ENCODE measurements around the gene MAN2B2.
A peak's percentile ranks its signal among the peaks of the same experiment; 100 is the strongest.

MAN2B2 gene

DNA sequence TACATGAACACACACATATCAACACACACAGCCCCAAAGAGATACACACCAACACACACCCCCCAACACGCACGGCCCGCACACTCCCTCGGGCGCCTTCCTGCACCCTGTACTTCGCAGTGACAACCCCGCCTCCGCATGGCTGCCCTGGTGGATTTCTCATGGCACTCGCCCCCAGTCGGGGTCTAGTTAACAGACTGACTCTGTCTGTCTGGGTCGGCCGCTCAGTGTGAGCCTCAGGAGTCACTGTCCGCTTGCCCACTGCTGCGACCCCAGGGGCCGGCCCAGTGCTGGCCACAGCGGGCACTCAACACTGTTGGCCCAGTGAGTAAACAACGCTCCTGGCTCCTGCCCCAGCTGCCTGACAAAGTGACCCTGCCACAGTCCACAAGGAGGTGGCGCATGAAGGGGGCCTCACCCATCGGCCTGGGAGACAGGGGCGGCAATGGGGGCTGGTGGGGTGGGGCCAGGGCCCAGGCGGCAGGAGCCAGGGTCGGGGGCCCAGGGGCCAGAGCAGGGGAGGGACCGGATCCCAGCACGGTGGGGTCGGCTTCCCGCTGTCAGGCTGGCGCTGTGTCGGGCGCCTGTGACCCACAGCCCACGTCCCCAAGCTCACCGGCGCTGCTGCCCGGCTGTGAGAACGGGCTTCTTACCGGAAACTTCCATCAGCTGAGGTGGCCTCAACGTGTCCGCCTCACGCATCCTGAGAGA, 40.2 kb upstream of the MAN2B2 start:
- no peak for DNase-seq (ENCODE audit: low read depth in 1 of 2, low spot score in 1 of 2)
- in situ Hi-C loops (cut with HindIII; ENCODE audit: low pct_unique_long_range_greater_than_20kb, low sequenced_read_pairs): no loop called here
- no peak for TF ChIP-seq JUND (IDR thresholded peaks at IDR 0.05; ENCODE audit: low read depth)

DNA sequence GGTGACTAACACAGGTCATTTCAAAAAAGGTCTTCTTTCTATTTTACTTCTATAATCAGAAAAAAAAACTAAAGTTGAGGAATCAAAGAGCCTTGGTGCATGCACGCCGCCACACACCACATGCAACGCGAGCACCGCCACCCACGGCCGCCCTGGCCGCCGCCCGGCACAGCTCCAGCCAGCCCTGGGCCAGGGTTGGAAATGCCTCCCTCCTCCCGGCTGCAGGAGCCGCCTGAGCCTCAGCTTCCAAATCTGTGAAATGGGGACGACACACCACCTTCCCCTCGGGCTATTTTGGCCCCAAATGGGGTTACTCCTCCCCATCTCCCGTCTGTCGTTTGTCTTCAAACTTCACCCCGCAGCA, 39.7 kb upstream of the MAN2B2 start:
- DNase-seq (ENCODE audit: low read depth in 1 of 2, low spot score in 1 of 2): no peak
- no peak for TF ChIP-seq JUND (IDR thresholded peaks at IDR 0.05; ENCODE audit: low read depth)
- in situ Hi-C loops (cut with HindIII; ENCODE audit: low pct_unique_long_range_greater_than_20kb, low sequenced_read_pairs): no loop called here

DNA sequence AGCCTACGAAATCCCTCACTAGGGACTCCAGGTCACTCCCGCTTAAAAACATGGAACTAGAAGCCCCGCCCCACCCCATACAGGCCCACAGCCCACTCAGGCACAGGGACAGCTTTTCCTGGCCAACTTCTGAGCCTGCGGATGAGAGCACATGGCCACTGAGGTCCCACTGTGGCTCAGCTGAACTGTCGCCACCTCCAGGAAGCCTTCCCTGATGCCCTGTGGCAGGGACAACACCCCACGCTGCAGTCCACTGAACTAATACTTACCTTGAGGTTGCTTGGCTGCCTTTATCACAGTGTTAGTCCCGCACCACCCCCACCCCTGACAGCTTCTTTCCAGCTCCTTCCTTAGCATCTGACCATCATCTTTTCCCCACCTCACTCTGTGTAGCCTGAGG, 39.3 kb upstream of the MAN2B2 start:
- no peak for DNase-seq (ENCODE audit: low read depth in 1 of 2, low spot score in 1 of 2)
- in situ Hi-C loops (cut with HindIII; ENCODE audit: low pct_unique_long_range_greater_than_20kb, low sequenced_read_pairs): no loop called here
- TF ChIP-seq JUND (IDR thresholded peaks at IDR 0.05; ENCODE audit: low read depth): no peak

DNA sequence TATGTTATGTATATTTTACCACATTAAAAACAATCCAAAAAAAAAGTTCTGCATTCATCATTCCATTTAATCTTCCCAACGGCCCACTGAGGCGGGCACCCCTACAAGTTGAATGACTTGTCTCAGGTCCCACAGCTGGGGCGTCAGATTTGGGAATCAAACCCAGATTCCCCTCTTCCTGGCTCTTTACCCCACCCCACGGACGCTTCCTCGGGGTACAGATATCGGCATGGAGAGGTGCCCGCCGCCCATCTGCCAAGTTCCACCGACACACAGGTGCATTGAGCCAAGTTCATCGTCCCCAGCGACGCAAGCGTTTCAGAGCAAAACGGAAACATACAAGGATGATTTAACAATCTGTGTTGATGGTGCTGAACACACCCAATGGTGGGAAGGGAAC, 36.9 kb upstream of the MAN2B2 start:
- no peak for DNase-seq (ENCODE audit: low read depth in 1 of 2, low spot score in 1 of 2)
- in situ Hi-C loops (cut with HindIII; ENCODE audit: low pct_unique_long_range_greater_than_20kb, low sequenced_read_pairs): no loop called here
- no peak for TF ChIP-seq JUND (IDR thresholded peaks at IDR 0.05; ENCODE audit: low read depth)

DNA sequence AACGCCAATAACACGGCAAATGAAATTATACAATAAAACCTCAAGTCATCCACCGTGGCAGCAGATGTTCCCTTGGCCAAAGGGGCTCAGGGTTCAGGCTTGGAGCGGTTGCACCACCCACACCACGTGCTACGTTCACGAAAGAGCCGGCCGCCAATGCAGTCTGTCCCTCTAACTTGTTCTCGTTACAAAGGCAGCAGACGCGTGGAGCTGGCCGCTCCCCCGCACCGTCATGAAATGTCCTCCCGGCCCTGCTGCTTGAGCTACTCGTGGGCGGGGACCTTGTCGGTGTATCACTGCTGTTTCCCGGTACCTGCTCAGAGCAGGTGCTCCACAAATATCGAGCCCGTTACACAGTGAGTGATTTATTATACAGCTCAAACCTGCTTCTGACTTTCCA, 36.4 kb upstream of the MAN2B2 start:
- DNase-seq (ENCODE audit: low read depth in 1 of 2, low spot score in 1 of 2): peak in 1 of 2 experiments; percentile 43
- in situ Hi-C loops (cut with HindIII; ENCODE audit: low pct_unique_long_range_greater_than_20kb, low sequenced_read_pairs): no loop called here
- TF ChIP-seq JUND (IDR thresholded peaks at IDR 0.05; ENCODE audit: low read depth): no peak

DNA sequence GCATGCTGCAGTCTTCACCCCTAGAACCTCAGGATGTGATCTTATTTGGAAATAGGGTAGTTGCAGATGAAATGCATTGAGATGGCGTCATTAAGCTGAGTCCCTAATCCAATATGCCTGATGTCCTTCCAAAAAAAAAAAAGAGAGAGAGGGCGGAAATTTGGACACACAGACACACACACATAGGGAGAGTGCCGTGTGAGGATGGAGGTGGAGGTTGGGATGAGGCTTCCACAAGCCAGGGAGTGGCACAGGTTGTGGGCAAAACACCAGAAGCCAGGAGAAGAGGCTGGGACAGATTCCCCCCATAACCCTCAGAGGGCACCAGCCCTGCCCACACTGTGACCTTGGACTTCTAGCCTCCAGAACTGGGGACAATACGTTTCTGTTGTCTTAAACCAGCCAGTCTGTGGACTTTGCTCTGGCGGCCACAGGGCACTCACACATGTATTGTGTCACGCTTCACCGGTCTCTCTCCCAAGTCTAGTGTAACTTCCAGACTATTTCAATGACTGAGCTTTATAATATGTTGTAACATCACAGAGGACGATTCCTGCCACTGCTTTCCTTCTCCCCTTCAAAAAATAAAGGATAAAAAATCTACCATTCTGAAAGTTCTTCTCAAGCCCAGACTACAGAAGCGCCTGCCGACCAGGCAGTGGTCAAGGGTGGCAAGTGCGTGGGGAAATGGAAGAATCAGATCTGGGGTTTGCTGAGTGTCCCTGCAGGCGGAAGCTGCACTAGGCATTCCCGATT, 35.8 kb upstream of the MAN2B2 start:
- in situ Hi-C loops (cut with HindIII; ENCODE audit: low pct_unique_long_range_greater_than_20kb, low sequenced_read_pairs): no loop called here
- DNase-seq (ENCODE audit: low read depth in 1 of 2, low spot score in 1 of 2): no peak
- TF ChIP-seq JUND (IDR thresholded peaks at IDR 0.05; ENCODE audit: low read depth): no peak

DNA sequence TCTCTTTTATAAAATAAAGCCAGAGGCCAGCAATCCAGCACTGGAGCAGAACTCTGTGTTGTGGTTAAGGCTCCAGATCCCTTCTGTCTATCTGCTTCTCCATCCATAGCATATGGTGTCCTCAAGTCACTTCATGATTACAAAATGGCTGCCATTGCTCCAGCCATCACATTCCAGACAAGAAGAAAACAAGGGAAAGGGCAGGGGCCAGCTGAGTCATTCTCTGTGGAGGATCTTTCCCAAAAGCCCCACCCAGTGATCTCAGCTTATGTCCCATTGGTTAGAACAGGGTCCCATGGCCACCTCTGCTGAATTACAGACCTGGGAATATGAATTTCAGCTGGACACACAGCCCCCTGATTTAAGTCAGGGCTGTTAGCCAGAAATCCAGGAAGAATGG, 34.1 kb upstream of the MAN2B2 start:
- TF ChIP-seq JUND (IDR thresholded peaks at IDR 0.05; ENCODE audit: low read depth): no peak
- in situ Hi-C loops (cut with HindIII; ENCODE audit: low pct_unique_long_range_greater_than_20kb, low sequenced_read_pairs): no loop called here
- DNase-seq (ENCODE audit: low read depth in 1 of 2, low spot score in 1 of 2): no peak

DNA sequence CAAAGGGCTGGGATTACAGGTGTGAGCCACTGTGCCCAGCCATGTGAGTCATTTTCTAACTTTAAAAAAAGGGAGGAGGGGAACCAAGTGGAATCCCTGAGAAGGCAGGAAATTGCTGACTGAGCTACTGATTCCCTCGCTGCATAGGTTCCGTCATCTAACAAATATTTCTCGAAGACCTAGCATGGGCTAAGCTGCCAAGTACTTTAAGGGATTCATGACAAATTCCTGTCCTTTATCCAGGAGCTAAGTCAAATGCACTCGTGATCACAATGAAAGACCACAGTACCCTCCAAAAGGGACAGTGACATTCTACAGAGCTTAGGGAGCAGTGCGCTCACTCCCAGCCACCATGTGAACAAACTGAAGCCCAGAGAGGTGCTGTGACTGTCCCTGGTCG, 33.2 kb upstream of the MAN2B2 start:
- TF ChIP-seq JUND (IDR thresholded peaks at IDR 0.05; ENCODE audit: low read depth): no peak
- DNase-seq (ENCODE audit: low read depth in 1 of 2, low spot score in 1 of 2): no peak

DNA sequence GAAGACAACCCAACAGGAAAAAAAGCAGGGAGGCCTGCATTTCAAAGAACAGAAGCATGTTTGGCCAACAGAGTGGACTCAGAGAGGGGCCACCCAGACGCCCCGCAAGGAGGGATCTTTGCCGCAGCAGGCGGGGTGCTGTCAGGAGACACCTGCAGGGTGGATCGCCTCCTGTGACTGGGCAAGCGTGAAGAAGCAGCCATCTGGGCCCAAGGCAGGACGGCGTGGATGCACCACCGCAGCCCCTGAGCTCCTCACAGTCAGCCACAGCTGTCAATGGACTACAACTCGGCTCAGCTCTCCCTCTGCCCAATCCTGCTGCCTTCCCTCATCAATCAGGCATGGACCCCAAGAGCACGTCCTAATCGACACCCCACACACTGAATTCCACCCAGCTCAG, 32.0 kb upstream of the MAN2B2 start:
- DNase-seq (ENCODE audit: low read depth in 1 of 2, low spot score in 1 of 2): no peak
- in situ Hi-C loops (cut with HindIII; ENCODE audit: low pct_unique_long_range_greater_than_20kb, low sequenced_read_pairs): no loop called here
- no peak for TF ChIP-seq JUND (IDR thresholded peaks at IDR 0.05; ENCODE audit: low read depth)

More for the DNA sequence above, 33.2 kb upstream of the MAN2B2 start:
- in situ Hi-C loops (cut with HindIII; ENCODE audit: low pct_unique_long_range_greater_than_20kb, low sequenced_read_pairs): no loop called here

DNA sequence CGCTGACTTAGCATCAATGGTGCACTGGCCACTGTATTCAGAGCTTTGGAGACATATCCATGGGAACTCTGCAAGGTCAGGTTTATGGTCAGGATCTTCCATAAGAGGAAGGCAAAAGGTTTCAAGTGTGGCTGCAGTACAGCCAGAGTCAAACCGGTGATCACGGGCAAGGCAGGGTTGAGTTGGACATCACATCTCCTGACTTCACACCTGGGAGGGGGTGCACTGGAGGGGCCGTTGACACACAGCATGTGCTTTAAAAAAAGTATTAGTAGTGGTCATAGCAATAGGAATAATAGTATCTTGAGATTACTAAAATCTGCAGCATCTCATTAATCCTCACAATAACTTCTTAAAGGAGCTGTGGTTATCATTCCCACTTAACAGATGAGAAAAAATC, 28.9 kb upstream of the MAN2B2 start:
- TF ChIP-seq JUND (IDR thresholded peaks at IDR 0.05; ENCODE audit: low read depth): no peak
- in situ Hi-C loops (cut with HindIII; ENCODE audit: low pct_unique_long_range_greater_than_20kb, low sequenced_read_pairs): no loop called here
- no peak for DNase-seq (ENCODE audit: low read depth in 1 of 2, low spot score in 1 of 2)

DNA sequence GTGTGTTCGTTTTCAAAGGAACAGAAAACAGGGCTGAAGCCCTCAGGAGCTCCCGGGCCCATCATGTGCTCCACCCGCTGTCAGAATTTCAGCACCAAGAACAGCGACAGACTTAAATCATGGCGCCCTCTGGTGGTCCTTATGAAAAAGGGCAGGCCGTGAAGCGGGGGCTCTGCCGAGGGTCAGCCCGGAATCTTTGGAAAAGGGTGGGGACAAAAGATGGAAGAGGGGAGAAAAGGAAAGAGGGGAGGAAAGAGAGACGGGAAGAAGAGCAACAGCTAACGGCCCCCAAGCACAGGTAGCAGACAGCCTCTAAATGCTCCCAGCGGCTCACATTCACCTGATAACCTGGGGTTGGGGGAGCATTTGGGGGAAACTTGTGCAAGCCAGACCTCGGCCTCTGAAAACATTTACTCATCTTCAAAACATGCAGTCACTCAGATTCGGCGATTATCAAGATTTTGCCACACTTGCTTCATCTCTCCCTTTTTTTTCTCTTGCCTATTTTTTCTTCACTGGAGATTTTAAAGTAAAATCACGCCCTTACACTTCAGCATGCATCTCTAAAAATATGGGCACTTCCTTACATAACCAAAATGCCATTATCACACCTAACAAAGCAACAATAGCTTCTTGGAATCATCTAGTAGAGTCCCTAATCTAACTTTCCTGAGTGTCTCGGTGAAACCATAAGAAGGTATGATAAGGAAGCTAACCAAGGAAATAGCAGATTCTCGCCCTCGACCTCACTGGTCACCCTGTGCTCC, 28.1 kb upstream of the MAN2B2 start:
- DNase-seq (ENCODE audit: low read depth in 1 of 2, low spot score in 1 of 2): peak; percentile 54 to 83
- in situ Hi-C loops (cut with HindIII; ENCODE audit: low pct_unique_long_range_greater_than_20kb, low sequenced_read_pairs): no loop called here
- no peak for TF ChIP-seq JUND (IDR thresholded peaks at IDR 0.05; ENCODE audit: low read depth)

DNA sequence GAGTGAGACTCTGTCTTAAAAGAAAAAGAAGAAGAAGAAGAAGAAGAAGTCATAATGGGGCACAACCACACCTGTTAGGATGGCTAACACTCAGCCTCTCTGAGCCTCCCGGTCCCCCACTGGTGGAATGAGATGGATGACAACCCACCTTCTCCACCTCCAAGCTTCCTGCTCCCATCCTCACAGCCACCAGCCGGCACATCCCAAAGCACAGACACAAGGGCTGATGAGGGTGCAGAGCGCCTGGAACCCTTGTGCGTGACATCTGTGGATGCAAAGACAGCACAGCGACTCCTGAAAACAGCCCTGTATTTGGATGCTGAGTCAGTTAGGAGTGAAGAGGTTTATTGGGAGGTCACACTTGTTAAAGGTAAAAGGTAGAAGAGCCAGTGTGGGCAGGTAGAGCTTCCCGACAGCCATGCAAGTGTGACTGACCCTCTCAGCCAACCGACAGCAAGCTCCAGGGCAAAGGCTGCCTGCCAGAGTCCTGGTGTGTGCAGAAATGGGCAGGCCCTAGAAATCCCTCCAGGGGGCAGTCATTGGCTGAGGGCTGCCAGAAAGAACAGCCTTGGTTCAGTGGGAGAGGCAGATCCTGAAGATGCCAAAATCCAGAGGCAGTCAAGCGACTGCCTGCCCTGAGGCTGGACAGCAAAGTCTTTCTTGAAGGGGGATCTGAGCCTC, 26.6 kb upstream of the MAN2B2 start:
- in situ Hi-C loops (cut with HindIII; ENCODE audit: low pct_unique_long_range_greater_than_20kb, low sequenced_read_pairs): no loop called here
- TF ChIP-seq JUND (IDR thresholded peaks at IDR 0.05; ENCODE audit: low read depth): no peak
- DNase-seq (ENCODE audit: low read depth in 1 of 2, low spot score in 1 of 2): peak in 1 of 2 experiments; percentile 87
